Uterus (tissue), 2 donors: Measurements from ENCODE around the gene OXT.

Experiments
- CTCF ChIP-seq, 4 experiments: fragments of 200-600 bp in 2 of 4; fragments of 450-650 bp in 2 of 4; sonication (generic) in 2 of 4; IDR thresholded peaks; one replicate each; pipeline ENCODE4 v1.5.1; 2016 to 2019; ENCODE audit warnings: antibody characterized with exemption in 4 of 4, mild to moderate bottlenecking in 2 of 4, moderate library complexity in 1 of 4
- POLR2A ChIP-seq, 2 donors: fragments of 450-650 bp; IDR thresholded peaks; one replicate each; pipeline ENCODE4 v1.6.1; 2016; ENCODE audit warnings: antibody characterized with exemption in 2 of 2, mild to moderate bottlenecking in 1 of 2, moderate library complexity in 1 of 2

GRCh38 chr20:3081641-3082040 lies 10.2 kb downstream of the OXT start:
- TF ChIP-seq CTCF (IDR thresholded peaks at IDR 0.05) (no peak), POLR2A (IDR thresholded peaks at IDR 0.05) (no peak)
